ENCODE results near the gene MST1. TPM values are rescaled to one million over a fixed set of nuclear protein-coding genes. Genes with fewer than 3 reads are reported as not detected.

MST1 gene
- total and polyA plus RNA-seq, 12 donors: 7.5 to 241 (median 48.4) TPM

- intact Hi-C loops (cut with DNase I): no loop called here
- TF ChIP-seq POLR2A (IDR thresholded peaks at IDR 0.05): no peak
- no peak for TF ChIP-seq CTCF (IDR thresholded peaks at IDR 0.05)
- no peak overlapping the region for H3K27ac ChIP-seq
- H3K9me3 ChIP-seq (replicated peaks in 1 of 3): no peaks in the 10 kb centered on the region
- no peak for DNase-seq
- no peaks in the 10 kb centered on the region for H3K36me3 ChIP-seq (replicated peaks in 1 of 2)
- no peaks in the 10 kb centered on the region for H3K27me3 ChIP-seq
- no peak overlapping the region for H3K4me3 ChIP-seq
- 73 to 90% (median 80%) methylated on average over 2 of the region's 2 CpGs for WGBS, 4 donors
- peaks cover 0 to 6% of the 10 kb centered on the region in 2 donors for H3K4me1 ChIP-seq (replicated peaks in 1 of 2)
These were observed 30.6 kb downstream of the MST1 start for GRCh38 chr3:49658711-49659110.

DNA sequence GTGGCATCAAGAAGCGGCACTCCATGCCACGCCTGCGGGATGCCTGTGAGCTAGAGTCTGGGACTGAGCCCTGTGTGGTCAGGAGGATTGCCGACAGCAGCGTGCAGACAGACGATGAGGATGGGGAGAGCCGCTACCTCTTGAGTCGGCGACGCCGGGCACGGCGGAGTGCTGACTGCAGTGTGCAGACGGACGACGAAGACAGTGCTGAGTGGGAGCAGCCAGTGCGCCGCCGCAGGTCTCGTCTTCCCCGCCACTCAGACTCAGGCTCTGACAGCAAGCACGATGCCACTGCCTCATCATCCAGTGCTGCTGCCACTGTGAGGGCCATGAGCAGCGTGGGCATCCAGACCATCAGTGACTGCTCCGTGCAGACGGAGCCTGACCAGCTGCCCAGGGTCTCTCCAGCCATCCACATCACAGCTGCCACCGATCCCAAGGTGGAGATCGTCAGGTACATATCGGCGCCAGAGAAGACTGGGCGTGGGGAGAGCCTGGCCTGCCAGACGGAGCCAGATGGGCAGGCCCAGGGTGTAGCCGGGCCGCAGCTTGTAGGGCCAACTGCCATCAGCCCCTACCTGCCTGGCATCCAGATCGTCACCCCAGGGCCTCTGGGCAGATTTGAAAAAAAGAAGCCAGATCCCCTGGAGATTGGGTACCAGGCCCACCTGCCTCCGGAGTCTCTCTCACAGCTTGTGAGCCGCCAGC, 31.9 kb downstream of the MST1 start:
- no peaks in the 10 kb centered on the region for H3K36me3 ChIP-seq (replicated peaks in 1 of 2)
- H3K9me3 ChIP-seq (replicated peaks in 1 of 3): no peaks in the 10 kb centered on the region
- H3K27me3 ChIP-seq: no peaks in the 10 kb centered on the region
- TF ChIP-seq CTCF (IDR thresholded peaks at IDR 0.05) (no peak), POLR2A (IDR thresholded peaks at IDR 0.05) (no peak)
- H3K4me3 ChIP-seq: no peak overlapping the region
- intact Hi-C loops (cut with DNase I): no loop called here
- peaks cover 0 to 6% of the 10 kb centered on the region in 2 donors for H3K4me1 ChIP-seq (replicated peaks in 1 of 2)
- no peak overlapping the region for H3K27ac ChIP-seq
- WGBS, 4 donors: 93 to 94% (median 93%) methylated on average over 27 to 36 of the region's 36 CpGs
- no peak for DNase-seq

- no peaks in the 10 kb centered on the region for H3K36me3 ChIP-seq (replicated peaks in 1 of 2)
- WGBS, 4 donors: 76 to 81% (median 80%) methylated on average over 16 to 18 of the region's 18 CpGs
- no peak overlapping the region for H3K27ac ChIP-seq
- no peak for TF ChIP-seq CTCF (IDR thresholded peaks at IDR 0.05)
- no peak for TF ChIP-seq POLR2A (IDR thresholded peaks at IDR 0.05)
- no peaks in the 10 kb centered on the region for H3K9me3 ChIP-seq (replicated peaks in 1 of 3)
- H3K4me1 ChIP-seq (replicated peaks in 1 of 2): peaks cover 0 to 5% of the 10 kb centered on the region in 2 donors
- no peak for DNase-seq
- no peaks in the 10 kb centered on the region for H3K27me3 ChIP-seq
- intact Hi-C loops (cut with DNase I): no loop called here
- H3K4me3 ChIP-seq: no peak overlapping the region
These were observed 32.6 kb downstream of the MST1 start for GRCh38 chr3:49656541-49657112.

DNA sequence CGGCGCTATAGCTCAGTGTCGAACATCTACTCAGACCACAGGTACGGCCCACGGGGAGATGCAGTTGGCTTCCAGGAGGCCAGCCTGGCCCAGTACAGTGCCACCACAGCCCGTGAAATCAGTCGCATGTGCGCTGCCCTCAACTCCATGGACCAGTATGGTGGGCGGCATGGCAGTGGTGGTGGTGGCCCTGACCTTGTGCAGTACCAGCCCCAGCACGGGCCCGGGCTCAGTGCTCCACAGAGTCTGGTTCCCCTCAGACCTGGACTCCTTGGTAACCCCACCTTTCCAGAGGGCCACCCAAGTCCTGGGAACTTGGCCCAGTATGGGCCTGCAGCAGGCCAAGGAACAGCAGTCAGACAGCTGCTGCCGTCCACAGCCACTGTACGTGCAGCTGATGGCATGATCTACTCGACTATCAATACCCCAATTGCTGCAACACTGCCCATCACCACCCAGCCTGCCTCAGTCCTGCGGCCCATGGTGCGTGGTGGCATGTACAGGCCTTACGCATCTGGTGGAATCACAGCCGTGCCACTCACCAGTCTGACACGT, 33.5 kb downstream of the MST1 start:
- no peaks in the 10 kb centered on the region for H3K4me1 ChIP-seq (replicated peaks in 1 of 2)
- no peaks in the 10 kb centered on the region for H3K36me3 ChIP-seq (replicated peaks in 1 of 2)
- intact Hi-C loops (cut with DNase I): no loop called here
- H3K27ac ChIP-seq: no peak overlapping the region
- H3K9me3 ChIP-seq (replicated peaks in 1 of 3): no peaks in the 10 kb centered on the region
- DNase-seq: no peak
- H3K4me3 ChIP-seq: no peak overlapping the region
- H3K27me3 ChIP-seq: no peaks in the 10 kb centered on the region
- TF ChIP-seq CTCF (IDR thresholded peaks at IDR 0.05) (no peak), POLR2A (IDR thresholded peaks at IDR 0.05) (no peak)
- 92 to 100% (median 97%) methylated on average over 3 to 19 of the region's 19 CpGs for WGBS, 4 donors

Data from adrenal gland (tissue), 12 donors.